NCI-H1105 (cell line): ENCODE measurements around the gene CFAP46.
"Not testable (repeated sequence)": the region's sequence is repeated elsewhere in the genome, so short reads cannot be mapped to it uniquely, and the experiment has no call there.

ENCODE experiments used
- DNase-seq: peaks from one replicate; lab custom pipeline; 2025; lab: John Stamatoyannopoulos, UW

The CFAP46 gene

GRCh38 chr10:132979491-132980425, 37.4 kb upstream of the CFAP46 start:
- no peak for DNase-seq

GRCh38 chr10:132978542-132978941, 36.2 kb upstream of the CFAP46 start:
- no peak for DNase-seq

- DNase-seq, result no peak
These were observed 35.4 kb upstream of the CFAP46 start for GRCh38 chr10:132977807-132978206.

- no peak for DNase-seq
These were observed 34.7 kb upstream of the CFAP46 start for GRCh38 chr10:132977076-132977475.

- DNase-seq, result no peak
These were observed 33.7 kb upstream of the CFAP46 start for GRCh38 chr10:132975831-132976682.

- no peak for DNase-seq
These were observed 32.8 kb upstream of the CFAP46 start for GRCh38 chr10:132974886-132975830.

- DNase-seq, result peak; percentile 58
These were observed 32.0 kb upstream of the CFAP46 start for GRCh38 chr10:132974249-132974796.

- no peak for DNase-seq
These were observed 31.5 kb upstream of the CFAP46 start for GRCh38 chr10:132973903-132974241.

- no peak for DNase-seq
These were observed 30.9 kb upstream of the CFAP46 start for GRCh38 chr10:132972986-132973902.

- DNase-seq, result no peak
These were observed 30.0 kb upstream of the CFAP46 start for GRCh38 chr10:132972149-132972985.

- DNase-seq, result no peak
These were observed 29.2 kb upstream of the CFAP46 start for GRCh38 chr10:132971448-132972148.

- no peak for DNase-seq
These were observed 28.5 kb upstream of the CFAP46 start for GRCh38 chr10:132970641-132971438.

- no peak for DNase-seq
These were observed 25.2 kb upstream of the CFAP46 start for GRCh38 chr10:132967540-132967939.

GRCh38 chr10:132965411-132966057, 23.2 kb upstream of the CFAP46 start:
- no peak for DNase-seq

GRCh38 chr10:132964707-132965410, 22.5 kb upstream of the CFAP46 start:
- not testable (repeated sequence) for DNase-seq

GRCh38 chr10:132964231-132964630, 21.9 kb upstream of the CFAP46 start:
- DNase-seq, result no peak

- no peak for DNase-seq
These were observed 21.1 kb upstream of the CFAP46 start for GRCh38 chr10:132963430-132963960.
